GM21723 (cell line): Measurements from ENCODE around the gene COPB2.

Experiments used
- ATAC-seq: cut with Tn5 transposase; IDR thresholded peaks from one replicate; pipeline ENCODE4 v1.9.1; 2021; ENCODE audit warnings: mild to moderate bottlenecking, moderate library complexity; ENCODE audit not compliant: unreplicated experiment

COPB2 gene

GRCh38 chr3:139309880-139310279 is 79.6 kb downstream of the COPB2 start:
- ATAC-seq = no peak

DNA sequence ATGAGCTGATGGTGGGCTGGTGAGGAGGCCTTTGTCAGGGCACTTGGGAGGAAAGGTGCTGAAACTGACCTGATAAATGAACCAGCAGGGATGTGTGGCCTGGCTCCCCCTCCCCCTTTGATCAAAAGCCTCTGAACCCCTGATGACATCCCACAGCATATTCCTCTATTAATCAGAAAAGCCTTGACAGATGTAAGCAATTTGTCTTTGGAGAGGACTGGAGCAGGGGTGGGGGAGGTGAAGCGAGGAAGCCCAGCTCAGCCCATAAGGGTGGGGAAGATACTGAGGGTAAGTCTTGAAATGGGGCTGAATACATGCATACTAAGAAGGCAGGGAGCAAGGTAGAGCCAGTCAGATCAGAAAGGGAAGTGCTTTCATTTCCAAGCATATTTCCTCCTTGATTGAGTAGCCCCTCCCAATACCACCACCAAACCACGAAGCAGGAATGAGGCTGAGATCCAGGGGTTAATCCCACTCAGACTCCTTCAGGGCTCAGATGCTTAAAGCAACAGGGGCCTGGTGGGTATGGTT is 80.3 kb downstream of the COPB2 start:
- no peak for ATAC-seq

DNA sequence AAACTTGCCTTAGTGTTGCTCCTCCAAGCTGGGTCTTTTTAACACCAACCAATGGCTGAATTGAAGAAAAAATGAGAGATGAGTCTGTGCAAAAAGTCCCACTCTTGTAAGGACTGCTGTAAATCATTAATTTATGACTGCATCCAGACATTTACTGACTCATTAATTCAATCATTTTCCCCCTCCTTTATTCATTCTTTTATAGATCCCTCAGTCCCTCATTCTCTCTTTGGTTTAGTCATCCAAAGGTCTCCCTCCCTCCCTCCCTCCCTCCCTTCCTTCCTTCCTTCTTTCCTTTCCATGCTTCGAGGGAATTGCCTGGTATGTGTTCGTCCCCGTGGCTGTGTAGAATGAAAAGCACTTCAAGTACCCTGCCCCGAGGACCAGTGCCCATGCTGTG is 80.9 kb downstream of the COPB2 start:
- no peak for ATAC-seq

- ATAC-seq = no peak
These were observed 81.6 kb downstream of the COPB2 start for GRCh38 chr3:139307601-139308555.
